Measurements from ENCODE around the gene LHFPL5. TPM values are rescaled to one million over a fixed set of nuclear protein-coding genes. Genes with fewer than 3 reads are reported as not detected.
A peak's percentile ranks its signal among the peaks of the same experiment; 100 is the strongest.

The LHFPL5 gene
- total RNA-seq (2022) = 0.42 and 0.66 TPM in 2 replicates
- Bru-seq, nascent RNA = percentile 30 among the genes with signal in this experiment
- BruChase-seq, experiment 1, labeled RNA remaining after a 6-hour chase = percentile 36 among the genes with signal in this experiment
- percentile 31 among the genes with signal in this experiment for BruChase-seq, experiment 2, labeled RNA remaining after a 2-hour chase
- long read RNA-seq, partial matches to known transcripts = 0 of 2 reads
- long read RNA-seq, other reads (novel, unspliced or antisense) = 2 of 2 reads

DNA sequence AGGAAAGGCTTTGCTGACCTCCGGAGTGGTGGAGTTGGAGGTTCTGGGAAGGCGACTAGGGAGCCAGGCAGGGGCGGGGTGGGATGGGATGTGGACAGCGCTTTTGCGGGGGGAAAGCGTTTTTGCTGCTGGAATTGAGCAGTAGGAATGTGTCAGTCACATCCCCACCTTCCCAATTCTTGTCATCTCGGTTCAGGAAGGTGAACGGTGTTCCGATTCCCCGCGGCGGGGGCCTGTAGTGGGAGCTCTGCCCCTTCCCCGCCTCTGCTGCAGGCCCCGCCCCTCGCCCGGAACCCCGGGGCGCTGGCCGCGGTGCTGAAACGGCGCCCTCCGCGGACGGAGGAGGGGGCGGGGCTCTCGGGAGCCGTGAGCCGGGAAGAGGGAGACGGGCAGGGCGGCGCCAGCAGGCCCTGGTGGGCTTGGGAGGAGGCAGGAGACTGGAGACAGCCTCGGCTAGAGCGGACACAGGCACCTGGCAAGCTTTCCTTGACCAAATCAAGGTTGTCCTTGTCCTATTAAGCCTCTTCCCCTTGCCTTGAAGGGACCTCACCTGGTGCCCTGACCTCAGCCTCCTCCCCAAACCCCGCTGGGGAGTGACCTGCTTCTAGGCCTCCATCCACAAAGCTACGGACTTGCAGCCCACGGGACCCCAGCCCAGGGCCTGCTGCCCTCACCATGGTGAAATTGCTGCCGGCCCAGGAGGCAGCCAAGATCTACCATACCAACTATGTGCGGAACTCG lies at the start of gene LHFPL5:
Gene LHFPL5 (plus strand): TSS at position 357 of the 741 bp plus-strand sequence. CDS start 319 bp downstream, at position 676.
- Mint-ChIP-seq H3K9me3 (ENCODE audit: low read depth, unreplicated experiment) (no peaks in the 10 kb centered on the region), H3K4me1 (ENCODE audit: low read depth, unreplicated experiment) (peaks cover 9% of the 10 kb centered on the region), H3K36me3 (ENCODE audit: insufficient read depth, unreplicated experiment) (peaks cover 6% of the 10 kb centered on the region), H3K27ac (ENCODE audit: unreplicated experiment) (no peak within 1 kb of the TSS), H3K4me3 (ENCODE audit: low read depth, unreplicated experiment) (peak within 1 kb of the TSS; percentile 55), H3K27me3 (ENCODE audit: unreplicated experiment) (peaks cover 23% of the 10 kb centered on the region)
- BruUV-seq (replicated peaks) = no TSS peak
- CTCF ChIA-PET = no interaction called here
- intact Hi-C loops (cut with micrococcal nuclease; ENCODE audit: unreplicated experiment) = no loop called here
- TF ChIP-seq, protein P1, sequence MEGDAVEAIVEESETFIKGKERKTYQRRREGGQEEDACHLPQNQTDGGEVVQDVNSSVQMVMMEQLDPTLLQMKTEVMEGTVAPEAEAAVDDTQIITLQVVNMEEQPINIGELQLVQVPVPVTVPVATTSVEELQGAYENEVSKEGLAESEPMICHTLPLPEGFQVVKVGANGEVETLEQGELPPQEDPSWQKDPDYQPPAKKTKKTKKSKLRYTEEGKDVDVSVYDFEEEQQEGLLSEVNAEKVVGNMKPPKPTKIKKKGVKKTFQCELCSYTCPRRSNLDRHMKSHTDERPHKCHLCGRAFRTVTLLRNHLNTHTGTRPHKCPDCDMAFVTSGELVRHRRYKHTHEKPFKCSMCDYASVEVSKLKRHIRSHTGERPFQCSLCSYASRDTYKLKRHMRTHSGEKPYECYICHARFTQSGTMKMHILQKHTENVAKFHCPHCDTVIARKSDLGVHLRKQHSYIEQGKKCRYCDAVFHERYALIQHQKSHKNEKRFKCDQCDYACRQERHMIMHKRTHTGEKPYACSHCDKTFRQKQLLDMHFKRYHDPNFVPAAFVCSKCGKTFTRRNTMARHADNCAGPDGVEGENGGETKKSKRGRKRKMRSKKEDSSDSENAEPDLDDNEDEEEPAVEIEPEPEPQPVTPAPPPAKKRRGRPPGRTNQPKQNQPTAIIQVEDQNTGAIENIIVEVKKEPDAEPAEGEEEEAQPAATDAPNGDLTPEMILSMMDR (IDR thresholded peaks at IDR 0.05; ENCODE audit: unreplicated experiment) = no peak
- peak; percentile 85 for DNase-seq

DNA sequence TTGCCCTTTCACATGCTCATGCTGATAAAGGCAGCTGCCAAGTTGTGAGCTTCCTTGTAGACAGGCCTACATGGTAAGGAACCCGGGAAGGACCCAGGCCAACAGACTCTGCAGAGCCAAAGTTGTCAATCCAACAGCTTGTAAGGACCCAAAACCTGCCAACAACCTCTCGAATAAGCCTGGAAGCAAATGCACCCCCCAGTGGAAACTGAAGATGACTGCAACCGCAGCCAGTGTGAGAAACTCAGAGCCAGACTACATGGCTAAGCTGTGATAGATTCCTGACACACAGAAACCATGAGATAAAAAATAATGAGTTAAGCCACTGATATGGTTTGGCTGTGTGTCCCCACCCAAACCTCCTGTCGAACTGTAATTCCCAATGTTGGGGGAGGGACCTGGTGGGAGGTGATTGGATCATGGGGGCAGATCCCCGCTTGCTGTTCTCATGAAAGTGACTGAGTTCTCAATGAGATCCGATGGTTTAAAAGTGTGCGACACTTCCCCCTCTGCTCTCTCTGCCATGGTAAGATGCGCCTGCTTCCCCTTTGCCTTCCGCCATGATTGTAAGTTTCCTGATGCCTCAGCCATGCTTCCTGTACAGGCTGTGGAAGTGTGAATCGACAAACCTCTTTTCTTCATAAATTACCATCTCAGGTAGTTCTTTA lies 47.6 kb upstream of the LHFPL5 start:
- H3K36me3 Mint-ChIP-seq (ENCODE audit: insufficient read depth, unreplicated experiment) = no peaks in the 10 kb centered on the region
- CTCF ChIA-PET = interaction anchor here (1.1 kb wide), 1 partner anchor 235 kb away, joined by 9 read pairs; no protein-coding TSS in a partner anchor
- TF ChIP-seq, protein P1 (IDR thresholded peaks at IDR 0.05; ENCODE audit: unreplicated experiment) = peak; percentile 45
- H3K9me3 Mint-ChIP-seq (ENCODE audit: low read depth, unreplicated experiment) = no peaks in the 10 kb centered on the region
- peaks cover 21% of the 10 kb centered on the region for H3K27me3 Mint-ChIP-seq (ENCODE audit: unreplicated experiment)
- no TSS peak for BruUV-seq (replicated peaks)
- peaks cover 21% of the 10 kb centered on the region for H3K4me1 Mint-ChIP-seq (ENCODE audit: low read depth, unreplicated experiment)
- DNase-seq = peak; percentile 61
- no peak overlapping the region for H3K27ac Mint-ChIP-seq (ENCODE audit: unreplicated experiment)
- intact Hi-C loops (cut with micrococcal nuclease; ENCODE audit: unreplicated experiment) = loop anchor here (10.0 kb wide), 1 partner anchor 187 kb away; no protein-coding TSS in a partner anchor
- no peak overlapping the region for H3K4me3 Mint-ChIP-seq (ENCODE audit: low read depth, unreplicated experiment)

DNA sequence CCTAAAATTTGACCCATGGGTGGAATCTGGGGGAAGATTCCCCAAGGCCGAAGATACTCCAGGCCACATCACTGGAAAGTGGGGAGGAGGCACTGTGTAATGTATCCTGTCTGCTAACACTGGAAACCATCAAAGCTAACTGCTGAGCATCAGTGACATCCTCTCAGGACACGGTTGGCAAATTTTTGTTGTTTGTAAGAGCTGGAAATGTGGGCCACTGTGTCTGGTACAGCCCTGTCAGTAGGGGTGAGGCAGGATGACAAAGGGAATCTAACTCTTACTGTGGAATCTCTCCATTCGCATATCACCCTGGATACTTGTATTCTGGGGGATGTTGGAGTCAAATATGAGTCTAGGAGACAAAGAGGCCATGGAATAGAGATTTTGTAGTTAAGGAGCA lies 45.7 kb upstream of the LHFPL5 start:
- Mint-ChIP-seq H3K27me3 (ENCODE audit: unreplicated experiment) (peaks cover 36% of the 10 kb centered on the region), H3K4me1 (ENCODE audit: low read depth, unreplicated experiment) (peaks cover 20% of the 10 kb centered on the region), H3K36me3 (ENCODE audit: insufficient read depth, unreplicated experiment) (peaks cover 5% of the 10 kb centered on the region), H3K9me3 (ENCODE audit: low read depth, unreplicated experiment) (no peaks in the 10 kb centered on the region), H3K27ac (ENCODE audit: unreplicated experiment) (no peak overlapping the region), H3K4me3 (ENCODE audit: low read depth, unreplicated experiment) (no peak overlapping the region)
- DNase-seq = no peak
- intact Hi-C loops (cut with micrococcal nuclease; ENCODE audit: unreplicated experiment) = loop anchor here (10.0 kb wide), 1 partner anchor 185 kb away; no protein-coding TSS in a partner anchor
- BruUV-seq (replicated peaks) = no TSS peak
- CTCF ChIA-PET = no interaction called here
- TF ChIP-seq, protein P1 (IDR thresholded peaks at IDR 0.05; ENCODE audit: unreplicated experiment) = no peak

DNA sequence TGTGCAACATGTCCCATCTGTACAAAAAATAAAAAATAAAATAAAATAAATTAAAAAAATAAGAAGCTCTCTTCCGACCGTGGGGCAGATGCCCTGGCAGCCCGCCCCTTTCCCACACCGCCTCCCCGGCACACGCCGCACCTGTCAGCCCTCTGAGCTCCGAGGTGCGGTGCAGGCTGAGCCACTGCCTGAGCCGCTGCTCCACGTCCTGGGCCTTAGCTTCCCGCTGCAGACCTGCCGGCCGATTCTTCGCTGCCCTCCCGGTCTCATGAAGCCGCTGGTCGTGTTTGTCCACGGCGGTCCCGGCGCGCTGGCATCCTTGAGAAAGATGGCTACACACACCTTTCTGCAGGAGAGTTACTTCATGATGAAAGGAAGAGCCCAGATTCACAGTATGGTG lies 39.4 kb upstream of the LHFPL5 start:
- peaks cover 41% of the 10 kb centered on the region for H3K27me3 Mint-ChIP-seq (ENCODE audit: unreplicated experiment)

More for the DNA sequence above, 39.4 kb upstream of the LHFPL5 start:
- TF ChIP-seq, protein P1 (IDR thresholded peaks at IDR 0.05; ENCODE audit: unreplicated experiment) = no peak
- H3K27ac Mint-ChIP-seq (ENCODE audit: unreplicated experiment) = no peak overlapping the region
- peaks cover 9% of the 10 kb centered on the region for H3K36me3 Mint-ChIP-seq (ENCODE audit: insufficient read depth, unreplicated experiment)
- BruUV-seq (replicated peaks) = no TSS peak
- H3K9me3 Mint-ChIP-seq (ENCODE audit: low read depth, unreplicated experiment) = no peaks in the 10 kb centered on the region
- no peak overlapping the region for H3K4me3 Mint-ChIP-seq (ENCODE audit: low read depth, unreplicated experiment)
- CTCF ChIA-PET = no interaction called here
- DNase-seq = no peak
- intact Hi-C loops (cut with micrococcal nuclease; ENCODE audit: unreplicated experiment) = no loop called here
- peaks cover 11% of the 10 kb centered on the region for H3K4me1 Mint-ChIP-seq (ENCODE audit: low read depth, unreplicated experiment)

All from Calu3 (cell line).